Adipocyte (in vitro differentiated cells): ENCODE results near the gene DLG2.

ENCODE experiments used
- DNase-seq: peaks from one replicate; pipeline ENCODE4 v3.0.0-alpha.2; 2015; ENCODE audit warnings: low read depth
- H3K27me3 ChIP-seq: replicated peaks from 2 replicates; pipeline ENCODE4 v1.7.0; 2013; ENCODE audit warnings: mild to moderate bottlenecking, low read length, moderate library complexity; ENCODE audit not compliant: control insufficient read depth, insufficient read depth
- H3K36me3 ChIP-seq: 2 replicates; pipeline ENCODE4 v1.7.0; 2013; ENCODE audit warnings: low read length, mild to moderate bottlenecking, moderate library complexity; ENCODE audit not compliant: control insufficient read depth, insufficient read depth, severe bottlenecking
- H3K4me1 ChIP-seq: 2 replicates; pipeline ENCODE4 v1.7.0; 2013; ENCODE audit warnings: mild to moderate bottlenecking, low read length, moderate library complexity; ENCODE audit not compliant: control insufficient read depth, insufficient read depth
- H3K4me3 ChIP-seq: 2 replicates; pipeline ENCODE4 v1.7.0; 2013; ENCODE audit warnings: mild to moderate bottlenecking, low read length, moderate library complexity
- H3K9ac ChIP-seq: 2 replicates; pipeline ENCODE4 v1.7.0; 2013; ENCODE audit warnings: mild to moderate bottlenecking, low read length, moderate library complexity
- H3K9me3 ChIP-seq: 2 replicates; pipeline ENCODE4 v1.7.0; 2013; ENCODE audit warnings: mild to moderate bottlenecking, low read length, moderate library complexity; ENCODE audit not compliant: control insufficient read depth

Gene DLG2

GRCh38 chr11:83661491-83662350, 1965.4 kb downstream of the DLG2 start:
- DNase-seq: no peak
- no peak overlapping the region for H3K4me3 ChIP-seq

DNA sequence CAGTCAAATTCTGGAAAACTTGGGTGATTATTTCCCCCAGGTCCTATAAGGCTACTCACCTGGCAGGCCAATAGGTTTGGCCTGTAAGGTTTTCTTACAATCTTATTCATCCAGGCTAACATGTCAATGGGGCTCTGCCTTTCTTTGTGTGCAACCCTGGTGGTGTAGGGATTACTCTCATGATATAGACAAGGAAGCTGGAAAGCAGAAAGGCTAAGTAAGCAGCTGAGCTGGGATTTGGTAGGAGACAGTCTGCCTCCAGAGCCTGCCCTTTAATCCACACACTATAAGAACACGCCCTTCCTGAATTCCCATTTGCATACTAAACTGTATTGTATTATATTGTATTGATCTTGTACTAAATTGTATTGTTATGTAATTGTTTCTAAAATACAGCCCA, 1967.7 kb downstream of the DLG2 start:
- H3K36me3 ChIP-seq: no peaks in the 10 kb centered on the region
- no peaks in the 10 kb centered on the region for H3K4me1 ChIP-seq
- H3K9me3 ChIP-seq: no peaks in the 10 kb centered on the region
- no peak overlapping the region for H3K4me3 ChIP-seq
- no peak for DNase-seq
- no peak overlapping the region for H3K9ac ChIP-seq
- H3K27me3 ChIP-seq: no peaks in the 10 kb centered on the region

More at GRCh38 chr11:83661491-83662350, 1965.4 kb downstream of the DLG2 start:
- Histone ChIP-seq H3K9ac (no peak overlapping the region), H3K27me3 (no peaks in the 10 kb centered on the region), H3K4me1 (no peaks in the 10 kb centered on the region), H3K9me3 (no peaks in the 10 kb centered on the region), H3K36me3 (no peaks in the 10 kb centered on the region)

DNA sequence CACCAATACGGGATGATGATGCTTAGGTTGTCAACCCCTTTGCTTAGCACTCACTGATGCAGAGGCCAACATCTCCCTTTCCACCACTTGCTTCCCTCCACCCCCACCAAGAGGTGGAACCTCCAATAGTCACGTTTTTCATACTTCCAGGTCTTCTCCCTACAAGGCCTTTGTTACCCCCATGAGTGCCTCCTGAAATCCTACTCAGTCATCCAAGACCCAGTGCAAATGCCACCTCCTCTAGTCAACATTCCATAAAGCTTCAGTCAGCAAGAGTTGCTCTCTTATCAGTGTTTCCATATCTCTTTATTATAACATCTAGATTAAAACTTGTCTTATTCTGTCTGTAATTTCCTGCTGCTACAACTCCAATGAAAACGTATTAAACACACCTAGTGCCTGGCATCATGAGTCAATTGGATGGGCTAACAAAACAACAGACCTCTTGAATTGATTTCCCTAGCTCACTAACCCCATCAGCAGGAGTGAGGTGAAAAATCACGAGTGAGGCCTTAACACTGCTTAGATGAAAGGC, 1970.3 kb downstream of the DLG2 start:
- no peak for DNase-seq
- Histone ChIP-seq H3K36me3 (no peaks in the 10 kb centered on the region), H3K27me3 (no peaks in the 10 kb centered on the region), H3K4me3 (no peak overlapping the region), H3K9me3 (no peaks in the 10 kb centered on the region), H3K9ac (no peak overlapping the region), H3K4me1 (no peaks in the 10 kb centered on the region)

DNA sequence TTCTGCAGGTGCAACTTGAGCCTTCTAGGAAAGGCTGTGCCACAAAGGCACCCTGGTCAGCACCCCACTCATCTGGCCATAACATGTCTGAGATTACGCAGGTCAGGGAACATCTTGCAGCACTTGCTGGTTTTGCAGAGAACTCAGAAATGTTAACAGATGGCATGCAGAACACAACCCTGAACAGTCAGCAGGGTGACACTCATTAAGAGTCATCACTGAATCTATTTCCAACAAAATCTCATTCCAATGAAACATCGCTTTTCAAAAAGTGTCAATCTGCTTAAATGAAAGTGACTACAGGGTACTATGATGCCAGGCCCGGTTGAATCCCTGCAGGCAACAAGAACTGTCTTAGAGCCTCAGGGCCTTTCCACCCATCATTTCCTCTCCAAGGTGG, 1971.2 kb downstream of the DLG2 start:
- no peak for DNase-seq
- Histone ChIP-seq H3K9me3 (no peaks in the 10 kb centered on the region), H3K4me3 (no peak overlapping the region), H3K36me3 (no peaks in the 10 kb centered on the region), H3K27me3 (no peaks in the 10 kb centered on the region), H3K4me1 (no peaks in the 10 kb centered on the region), H3K9ac (no peak overlapping the region)

GRCh38 chr11:83649528-83649855, 1977.7 kb downstream of the DLG2 start:
- no peak for DNase-seq
- no peak overlapping the region for H3K9ac ChIP-seq
- H3K27me3 ChIP-seq: no peaks in the 10 kb centered on the region
- H3K36me3 ChIP-seq: no peaks in the 10 kb centered on the region
- no peaks in the 10 kb centered on the region for H3K4me1 ChIP-seq
- H3K9me3 ChIP-seq: no peaks in the 10 kb centered on the region
- no peak overlapping the region for H3K4me3 ChIP-seq

- Histone ChIP-seq H3K4me1 (no peaks in the 10 kb centered on the region), H3K4me3 (no peak overlapping the region), H3K27me3 (no peaks in the 10 kb centered on the region), H3K9ac (no peak overlapping the region), H3K9me3 (no peaks in the 10 kb centered on the region), H3K36me3 (no peaks in the 10 kb centered on the region)
- DNase-seq: no peak
Observed at GRCh38 chr11:83648610-83649527, 1978.3 kb downstream of the DLG2 start.

DNA sequence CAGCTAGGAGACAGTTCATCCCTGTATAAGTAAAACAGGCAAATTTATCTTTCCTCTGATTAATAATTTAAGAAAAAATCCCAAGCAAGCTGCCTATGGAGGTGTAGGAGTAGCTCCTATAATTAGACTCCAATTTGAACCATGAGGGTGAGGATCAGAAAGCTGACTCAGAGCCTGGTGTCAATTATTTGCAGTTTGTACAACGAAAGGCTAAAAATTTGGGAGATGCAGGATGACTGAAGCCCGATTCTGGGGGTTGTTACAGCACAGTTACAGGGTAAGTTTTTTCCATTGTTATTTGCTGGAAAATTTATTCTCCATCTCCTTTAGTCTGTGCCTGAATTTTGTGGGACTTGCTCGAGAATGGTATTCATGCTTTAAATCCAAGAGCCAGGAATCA, 1981.6 kb downstream of the DLG2 start:
- no peaks in the 10 kb centered on the region for H3K27me3 ChIP-seq
- H3K9ac ChIP-seq: no peak overlapping the region
- no peak for DNase-seq
- no peaks in the 10 kb centered on the region for H3K36me3 ChIP-seq
- H3K4me3 ChIP-seq: no peak overlapping the region
- peaks cover 10% of the 10 kb centered on the region for H3K4me1 ChIP-seq
- H3K9me3 ChIP-seq: no peaks in the 10 kb centered on the region

GRCh38 chr11:83643115-83643514, 1984.0 kb downstream of the DLG2 start:
- Histone ChIP-seq H3K4me3 (no peak overlapping the region), H3K36me3 (no peaks in the 10 kb centered on the region), H3K4me1 (peaks cover 10% of the 10 kb centered on the region), H3K9me3 (no peaks in the 10 kb centered on the region), H3K27me3 (no peaks in the 10 kb centered on the region), H3K9ac (no peak overlapping the region)
- DNase-seq: no peak

DNA sequence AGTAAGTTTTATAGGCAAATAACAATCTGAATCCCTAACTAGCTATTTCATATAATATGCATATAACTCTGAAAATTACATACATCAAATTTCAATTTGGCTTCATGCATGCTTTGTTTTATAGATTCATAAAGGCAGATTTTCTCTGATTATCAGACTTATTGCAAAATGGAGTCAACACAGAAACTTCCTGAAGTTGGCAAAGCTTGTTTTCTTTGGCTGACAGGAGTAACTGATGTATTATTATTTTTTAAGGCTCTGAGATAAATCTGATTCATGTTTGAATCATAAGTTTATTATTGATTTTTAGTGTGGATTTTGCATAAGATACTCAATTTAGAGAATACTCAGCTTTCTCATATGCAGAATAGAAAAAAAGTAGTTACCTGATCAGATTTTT, 1984.6 kb downstream of the DLG2 start:
- Histone ChIP-seq H3K4me3 (no peak overlapping the region), H3K27me3 (no peaks in the 10 kb centered on the region), H3K4me1 (peaks cover 10% of the 10 kb centered on the region), H3K9ac (no peak overlapping the region), H3K9me3 (no peaks in the 10 kb centered on the region), H3K36me3 (no peaks in the 10 kb centered on the region)
- DNase-seq: no peak

DNA sequence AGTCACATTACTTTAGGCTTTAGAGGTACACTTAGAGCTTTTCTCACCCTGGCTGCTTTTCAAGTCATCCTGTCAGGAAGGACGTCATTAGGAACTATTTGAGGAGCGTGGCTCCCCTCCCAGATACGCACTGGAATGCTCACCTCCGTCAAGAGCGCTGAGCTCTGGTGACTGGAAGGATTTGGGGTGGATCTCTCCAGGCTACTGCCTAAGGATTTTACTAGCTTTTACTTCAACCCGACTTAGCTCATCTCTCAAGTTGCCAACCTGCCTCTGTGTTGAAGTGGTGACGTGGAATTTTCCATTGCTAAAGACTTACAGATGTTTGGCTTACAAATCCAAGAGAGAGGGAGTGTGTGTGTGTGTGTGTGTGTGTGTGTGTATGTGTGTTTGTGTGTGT, 1985.6 kb downstream of the DLG2 start:
- no peaks in the 10 kb centered on the region for H3K36me3 ChIP-seq
- H3K9ac ChIP-seq: no peak overlapping the region
- no peaks in the 10 kb centered on the region for H3K9me3 ChIP-seq
- H3K27me3 ChIP-seq: no peaks in the 10 kb centered on the region
- peak; percentile 12 for DNase-seq
- no peak overlapping the region for H3K4me3 ChIP-seq
- H3K4me1 ChIP-seq: peaks cover 10% of the 10 kb centered on the region

DNA sequence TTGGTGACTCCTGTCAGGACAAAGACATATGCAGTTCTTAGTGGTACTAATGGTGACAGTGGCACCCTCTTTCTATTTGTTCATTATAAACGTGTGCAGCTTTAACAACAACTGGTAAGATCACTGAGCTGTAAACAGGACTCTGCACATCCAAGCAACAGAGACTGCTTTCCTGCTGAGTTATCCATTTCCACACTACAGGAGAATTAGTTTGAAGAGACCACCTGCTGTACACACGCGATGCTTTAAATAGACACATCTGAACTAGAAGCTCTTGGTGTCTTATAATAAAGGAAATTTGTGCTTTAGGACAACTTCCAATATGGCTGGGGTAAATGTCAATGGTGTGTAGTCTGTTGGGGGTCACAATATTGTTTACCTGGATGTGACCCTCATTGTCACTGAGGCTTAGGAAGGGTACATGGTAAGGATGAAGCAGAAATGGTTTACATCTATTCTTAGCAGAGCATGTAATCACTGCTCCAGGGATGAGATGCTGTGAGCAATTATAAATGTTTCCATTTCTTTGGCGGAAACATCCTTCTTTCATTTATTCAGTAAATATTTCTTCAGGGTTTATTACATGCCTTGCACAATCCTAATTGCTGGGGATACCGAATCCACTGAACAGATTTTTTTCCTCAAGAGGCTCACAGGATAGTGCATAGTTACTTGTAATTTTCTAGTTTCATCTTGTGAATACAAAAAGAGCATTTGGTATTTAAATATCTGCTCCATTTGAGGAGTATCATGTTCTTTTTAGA, 1987.0 kb downstream of the DLG2 start:
- Histone ChIP-seq H3K4me3 (no peak overlapping the region), H3K4me1 (peaks cover 10% of the 10 kb centered on the region), H3K27me3 (no peaks in the 10 kb centered on the region), H3K36me3 (no peaks in the 10 kb centered on the region), H3K9me3 (no peaks in the 10 kb centered on the region), H3K9ac (no peak overlapping the region)
- DNase-seq: no peak
